Keratinocyte (primary cell): ENCODE data around the gene PROM1. TPM values are rescaled to one million over a fixed set of nuclear protein-coding genes. Genes with fewer than 3 reads are reported as not detected.

ENCODE experiments used
- DNase-seq: peaks from one replicate; pipeline ENCODE4 v3.0.0-alpha.2; 2011; ENCODE audit warnings: low read depth, missing footprints, low spot score
- FAIRE-seq: peaks from 2 replicates; lab custom pipeline; 2011; peaks lifted over from hg19 to GRCh38; lab: Jason Lieb, UNC
- H2AFZ ChIP-seq: 2 replicates; pipeline ENCODE4 v1.6.0; 2012; ENCODE audit warnings: low read length, control low read depth, inconsistent platforms; ENCODE audit not compliant: control insufficient read depth
- H3K27ac ChIP-seq: 2 replicates; pipeline ENCODE4 v1.5.1; 2011; ENCODE audit warnings: low read length; ENCODE audit not compliant: control insufficient read depth, insufficient read depth
- H3K27me3 ChIP-seq: 3 replicates; pipeline ENCODE4 v1.6.0; 2011; ENCODE audit warnings: low read length; ENCODE audit not compliant: control insufficient read depth, insufficient read depth; ENCODE audit errors: extremely low read depth
- H3K36me3 ChIP-seq, 2 experiments: 2 replicates in 1 of 2; 3 replicates in 1 of 2; pipeline ENCODE4 v1.5.1; 2011; ENCODE audit warnings: low read length in 2 of 2, mild to moderate bottlenecking in 1 of 2; ENCODE audit not compliant: control insufficient read depth in 2 of 2, insufficient read depth in 2 of 2; ENCODE audit errors: extremely low read depth in 1 of 2
- H3K4me1 ChIP-seq: 3 replicates; pipeline ENCODE4 v1.5.1; 2011; ENCODE audit warnings: low read length; ENCODE audit not compliant: control insufficient read depth, insufficient read depth; ENCODE audit errors: extremely low read depth
- H3K4me2 ChIP-seq: 3 replicates; pipeline ENCODE4 v1.6.0; 2011; ENCODE audit warnings: low read depth, low read length; ENCODE audit not compliant: control insufficient read depth, insufficient read depth; ENCODE audit errors: extremely low read depth
- H3K4me3 ChIP-seq, 3 experiments: fragments of 200-600 bp in 1 of 3; sonication (generic) in 1 of 3; 2 replicates in 2 of 3; 3 replicates in 1 of 3; pipeline ENCODE4 v1.5.1; 2011 to 2016; ENCODE audit warnings: low read length in 3 of 3, mild to moderate bottlenecking in 3 of 3, control low read depth in 2 of 3, inconsistent platforms in 1 of 3, low read depth in 1 of 3, mixed read lengths in 1 of 3, mixed run types in 1 of 3, moderate library complexity in 1 of 3; ENCODE audit not compliant: control insufficient read depth in 2 of 3, insufficient read depth in 2 of 3; ENCODE audit errors: extremely low read depth in 1 of 3
- H3K79me2 ChIP-seq: 2 replicates; pipeline ENCODE4 v1.6.0; 2012; ENCODE audit warnings: low read length; ENCODE audit not compliant: control insufficient read depth, insufficient read depth
- H3K9ac ChIP-seq: 3 replicates; pipeline ENCODE4 v1.6.0; 2011; ENCODE audit warnings: low read length; ENCODE audit not compliant: control insufficient read depth, insufficient read depth; ENCODE audit errors: extremely low read depth
- H3K9me1 ChIP-seq: 3 replicates; pipeline ENCODE4 v1.6.0; 2011; ENCODE audit warnings: low read length; ENCODE audit not compliant: control insufficient read depth, insufficient read depth; ENCODE audit errors: extremely low read depth
- H3K9me3 ChIP-seq: 2 replicates; pipeline ENCODE4 v1.5.1; 2012; ENCODE audit warnings: low read depth, low read length; ENCODE audit not compliant: control insufficient read depth
- H4K20me1 ChIP-seq: 3 replicates; pipeline ENCODE4 v1.6.0; 2011; ENCODE audit warnings: low read length; ENCODE audit not compliant: control insufficient read depth, insufficient read depth; ENCODE audit errors: extremely low read depth
- EZH2 ChIP-seq: IDR thresholded peaks from one replicate; pipeline ENCODE4 v1.6.1; 2012; ENCODE audit warnings: inconsistent platforms, mild to moderate bottlenecking, low read length, moderate library complexity
- dilution Hi-C: fragments of 300-500 bp; cut with MboI; formaldehyde crosslinking; loops from one replicate; pipeline ENCODE4 v1.7.0; 2020; ENCODE audit warnings: low sequenced_read_pairs; ENCODE audit not compliant: extremely low pct_ligation_motif_present
- polyA plus RNA-seq, 5 experiments: library from polyadenylated mRNA; depleted of rRNA in 3 of 5; stranded (reverse) in 3 of 5; stranded (forward) in 1 of 5; unstranded in 1 of 5; fragments of >200 nt; gene quantifications; 1 replicate in 1 of 5; 2 replicates in 3 of 5; 3 replicates in 1 of 5; pipeline versions ENCODE4 v1.2.1 to v1.2.3, GENCODE V29; 2011 to 2012; ENCODE audit warnings: missing spikeins in 2 of 5, low read depth in 1 of 5, low replicate concordance in 1 of 5
- TF ChIP-seq, protein P1 (sequence below), 3 experiments: IDR thresholded peaks in 1 of 3; conservative IDR thresholded peaks in 1 of 3; optimal IDR thresholded peaks in 1 of 3; 2 replicates in 2 of 3; 3 replicates in 1 of 3; pipeline versions ENCODE3 to v1.5.1; 2011; ENCODE audit warnings: low read length in 3 of 3, mild to moderate bottlenecking in 3 of 3, moderate library complexity in 2 of 3, control low read depth in 1 of 3, inconsistent platforms in 1 of 3; ENCODE audit not compliant: insufficient read depth in 2 of 3; ENCODE audit errors: extremely low read depth in 1 of 3

PROM1 gene
- polyA plus RNA-seq, 1 donor (not counting 4 experiments of a cell fraction or from before 2014, with no cell fraction given): not detected

DNA sequence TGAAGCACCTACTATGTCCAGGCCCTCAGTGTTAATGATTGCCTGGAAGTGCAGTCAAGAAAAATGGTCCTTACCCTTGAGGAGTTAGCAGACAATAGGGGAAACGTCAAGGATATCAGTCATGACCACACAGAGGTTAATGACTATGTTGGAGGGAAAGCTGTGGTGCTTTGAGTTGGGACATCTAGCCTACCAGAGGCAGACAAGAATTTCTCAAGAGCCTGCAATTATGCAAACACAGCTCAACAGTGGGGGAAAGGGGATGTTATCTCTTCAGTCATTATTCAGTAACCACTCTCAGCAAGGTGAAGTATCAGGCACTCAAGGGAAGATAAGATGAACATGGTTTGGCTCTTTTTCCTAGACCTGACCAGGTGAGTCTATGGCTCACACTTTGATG is 138.3 kb downstream of the PROM1 start:
- TF ChIP-seq, protein P1, sequence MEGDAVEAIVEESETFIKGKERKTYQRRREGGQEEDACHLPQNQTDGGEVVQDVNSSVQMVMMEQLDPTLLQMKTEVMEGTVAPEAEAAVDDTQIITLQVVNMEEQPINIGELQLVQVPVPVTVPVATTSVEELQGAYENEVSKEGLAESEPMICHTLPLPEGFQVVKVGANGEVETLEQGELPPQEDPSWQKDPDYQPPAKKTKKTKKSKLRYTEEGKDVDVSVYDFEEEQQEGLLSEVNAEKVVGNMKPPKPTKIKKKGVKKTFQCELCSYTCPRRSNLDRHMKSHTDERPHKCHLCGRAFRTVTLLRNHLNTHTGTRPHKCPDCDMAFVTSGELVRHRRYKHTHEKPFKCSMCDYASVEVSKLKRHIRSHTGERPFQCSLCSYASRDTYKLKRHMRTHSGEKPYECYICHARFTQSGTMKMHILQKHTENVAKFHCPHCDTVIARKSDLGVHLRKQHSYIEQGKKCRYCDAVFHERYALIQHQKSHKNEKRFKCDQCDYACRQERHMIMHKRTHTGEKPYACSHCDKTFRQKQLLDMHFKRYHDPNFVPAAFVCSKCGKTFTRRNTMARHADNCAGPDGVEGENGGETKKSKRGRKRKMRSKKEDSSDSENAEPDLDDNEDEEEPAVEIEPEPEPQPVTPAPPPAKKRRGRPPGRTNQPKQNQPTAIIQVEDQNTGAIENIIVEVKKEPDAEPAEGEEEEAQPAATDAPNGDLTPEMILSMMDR (optimal IDR thresholded peaks at IDR 0.05 in 1 of 3, IDR thresholded peaks at IDR 0.05 in 1 of 3, conservative IDR thresholded peaks at IDR 0.05 in 1 of 3; ENCODE audit: extremely low read depth in 1 of 3, insufficient read depth in 2 of 3, low read length in 3 of 3): no peak
- TF ChIP-seq EZH2: no peak
- H3K36me3 ChIP-seq: no peaks in the 10 kb centered on the region
- dilution Hi-C loops: no loop called here
- no peaks in the 10 kb centered on the region for H3K9me3 ChIP-seq
- no peak overlapping the region for H3K4me3 ChIP-seq
- FAIRE-seq (no peak), DNase-seq (no peak)
- H3K4me2 ChIP-seq: no peak overlapping the region
- no peaks in the 10 kb centered on the region for H3K9me1 ChIP-seq
- H4K20me1 ChIP-seq: no peaks in the 10 kb centered on the region
- no peaks in the 10 kb centered on the region for H3K27me3 ChIP-seq
- H2AFZ ChIP-seq: no peak overlapping the region
- H3K9ac ChIP-seq: no peak overlapping the region
- H3K27ac ChIP-seq: no peak overlapping the region
- H3K4me1 ChIP-seq: no peaks in the 10 kb centered on the region
- H3K79me2 ChIP-seq: no peaks in the 10 kb centered on the region

- H3K4me3 ChIP-seq: no peak overlapping the region
- dilution Hi-C loops: no loop called here
- DNase-seq (no peak), FAIRE-seq (no peak)
- H3K79me2 ChIP-seq: no peaks in the 10 kb centered on the region
- peaks cover 5% of the 10 kb centered on the region for H3K4me1 ChIP-seq
- H3K9me3 ChIP-seq: no peaks in the 10 kb centered on the region
- no peaks in the 10 kb centered on the region for H4K20me1 ChIP-seq
- H3K27ac ChIP-seq: no peak overlapping the region
- H3K9me1 ChIP-seq: no peaks in the 10 kb centered on the region
- TF ChIP-seq, protein P1 (optimal IDR thresholded peaks at IDR 0.05 in 1 of 3, IDR thresholded peaks at IDR 0.05 in 1 of 3, conservative IDR thresholded peaks at IDR 0.05 in 1 of 3; ENCODE audit: extremely low read depth in 1 of 3, insufficient read depth in 2 of 3, low read length in 3 of 3): no peak
- TF ChIP-seq EZH2: no peak
- H3K27me3 ChIP-seq: no peaks in the 10 kb centered on the region
- no peak overlapping the region for H3K4me2 ChIP-seq
- H3K9ac ChIP-seq: no peak overlapping the region
- no peaks in the 10 kb centered on the region for H3K36me3 ChIP-seq
- no peak overlapping the region for H2AFZ ChIP-seq
Measured at GRCh38 chr4:15944895-15945294, 138.9 kb downstream of the PROM1 start.
